GM10266 (cell line): ENCODE results near the gene CCT6B.

Experiments
- DNase-seq: peaks from one replicate; pipeline ENCODE4 v3.0.0; 2012; ENCODE audit errors: extremely low spot score
- TF ChIP-seq, protein P1 (sequence below): IDR thresholded peaks from 2 replicates; pipeline ENCODE4 v1.5.1; 2012; ENCODE audit warnings: mild to moderate bottlenecking, low read depth; ENCODE audit not compliant: control insufficient read depth, insufficient read depth; ENCODE audit errors: missing control alignments

Gene CCT6B

GRCh38 chr17:34883106-34884000 is 77.9 kb downstream of the CCT6B start:
- TF ChIP-seq, protein P1, sequence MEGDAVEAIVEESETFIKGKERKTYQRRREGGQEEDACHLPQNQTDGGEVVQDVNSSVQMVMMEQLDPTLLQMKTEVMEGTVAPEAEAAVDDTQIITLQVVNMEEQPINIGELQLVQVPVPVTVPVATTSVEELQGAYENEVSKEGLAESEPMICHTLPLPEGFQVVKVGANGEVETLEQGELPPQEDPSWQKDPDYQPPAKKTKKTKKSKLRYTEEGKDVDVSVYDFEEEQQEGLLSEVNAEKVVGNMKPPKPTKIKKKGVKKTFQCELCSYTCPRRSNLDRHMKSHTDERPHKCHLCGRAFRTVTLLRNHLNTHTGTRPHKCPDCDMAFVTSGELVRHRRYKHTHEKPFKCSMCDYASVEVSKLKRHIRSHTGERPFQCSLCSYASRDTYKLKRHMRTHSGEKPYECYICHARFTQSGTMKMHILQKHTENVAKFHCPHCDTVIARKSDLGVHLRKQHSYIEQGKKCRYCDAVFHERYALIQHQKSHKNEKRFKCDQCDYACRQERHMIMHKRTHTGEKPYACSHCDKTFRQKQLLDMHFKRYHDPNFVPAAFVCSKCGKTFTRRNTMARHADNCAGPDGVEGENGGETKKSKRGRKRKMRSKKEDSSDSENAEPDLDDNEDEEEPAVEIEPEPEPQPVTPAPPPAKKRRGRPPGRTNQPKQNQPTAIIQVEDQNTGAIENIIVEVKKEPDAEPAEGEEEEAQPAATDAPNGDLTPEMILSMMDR = no peak
- no peak for DNase-seq

DNA sequence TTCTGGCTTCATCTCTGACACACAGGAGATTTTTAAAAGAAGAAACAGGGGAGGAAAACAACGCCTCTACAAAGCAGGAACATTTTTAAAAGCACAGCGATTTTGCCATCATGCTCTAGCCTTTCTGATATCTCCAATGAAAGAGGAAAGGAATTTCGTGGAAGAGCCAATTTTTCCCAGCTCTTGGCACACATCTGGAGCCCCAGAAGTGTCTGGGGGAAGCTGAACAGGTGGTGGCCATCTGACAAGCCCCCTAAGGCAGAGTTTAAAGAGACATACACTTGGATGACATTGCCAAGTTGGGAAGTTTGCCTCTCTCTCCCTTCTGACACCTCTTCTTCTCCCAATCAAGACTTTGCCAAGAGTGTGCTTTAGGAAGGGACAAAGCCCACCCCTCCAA is 82.1 kb downstream of the CCT6B start:
- TF ChIP-seq, protein P1 = no peak
- no peak for DNase-seq
